Activated CD8-positive, alpha-beta T cell treated with anti-CD3 and anti-CD28 coated beads, Interleukin-2, amount 10 ng/mL, durations not matched to agents 7 days and 5 days (primary cell): ENCODE data around the gene TMEM115. TPM values are rescaled to one million over a fixed set of nuclear protein-coding genes. Genes with fewer than 3 reads are reported as not detected.

Experiments
- ATAC-seq: fragments of 150-1000 bp; cut with Tn5 transposase; one replicate; pipeline ENCODE4 v1.10.0; 2021; ENCODE audit warnings: moderate library complexity
- CTCF ChIA-PET: fragments of 350-600 bp; sonication (Branson Sonifier 250); formaldehyde crosslinking; loops from one replicate; lab custom pipeline; 2021; ENCODE audit warnings: antibody characterized with exemption; lab: Charles Lee
- POLR2A ChIA-PET: fragments of 350-600 bp; sonication (Branson Sonifier 250); formaldehyde crosslinking; loops from one replicate; lab custom pipeline; 2021; ENCODE audit warnings: antibody characterized with exemption; lab: Charles Lee
- DNase-seq: peaks from one replicate; pipeline ENCODE4 v3.0.0-alpha.2; 2020
- H3K27ac Mint-ChIP-seq: one replicate; pipeline ENCODE4 v1.8.0; 2021; ENCODE audit warnings: mild to moderate bottlenecking, mixed read lengths
- H3K27me3 Mint-ChIP-seq: one replicate; pipeline ENCODE4 v1.8.0; 2021; ENCODE audit warnings: low read depth, mixed read lengths
- H3K36me3 Mint-ChIP-seq: one replicate; pipeline ENCODE4 v1.8.0; 2021; ENCODE audit warnings: low read depth, mixed read lengths
- H3K4me1 Mint-ChIP-seq: one replicate; pipeline ENCODE4 v1.8.0; 2021; ENCODE audit warnings: low read depth, mixed read lengths
- H3K4me3 Mint-ChIP-seq: one replicate; pipeline ENCODE4 v1.8.0; 2021; ENCODE audit warnings: mild to moderate bottlenecking, mixed read lengths
- H3K9me3 Mint-ChIP-seq: one replicate; pipeline ENCODE4 v1.8.0; 2022; ENCODE audit warnings: mixed read lengths; ENCODE audit not compliant: insufficient read depth
- total RNA-seq, 2 experiments: library from RNA; stranded (reverse); gene quantifications; one replicate each; pipeline ENCODE4 v1.2.3, GENCODE V29; 2021

Gene TMEM115
- total RNA-seq, 2 experiments from 2014 or later = 18.0 to 18.9 TPM

GRCh38 chr3:50389414-50389767 is 30.1 kb upstream of the TMEM115 start:
- Mint-ChIP-seq H3K9me3 (no peaks in the 10 kb centered on the region), H3K27ac (no peak overlapping the region), H3K4me3 (no peak overlapping the region), H3K27me3 (no peaks in the 10 kb centered on the region), H3K4me1 (peaks cover 13% of the 10 kb centered on the region), H3K36me3 (no peaks in the 10 kb centered on the region)
- DNase-seq = no peak
- ATAC-seq = no peak
- CTCF ChIA-PET = no interaction called here
- POLR2A ChIA-PET = no interaction called here

DNA sequence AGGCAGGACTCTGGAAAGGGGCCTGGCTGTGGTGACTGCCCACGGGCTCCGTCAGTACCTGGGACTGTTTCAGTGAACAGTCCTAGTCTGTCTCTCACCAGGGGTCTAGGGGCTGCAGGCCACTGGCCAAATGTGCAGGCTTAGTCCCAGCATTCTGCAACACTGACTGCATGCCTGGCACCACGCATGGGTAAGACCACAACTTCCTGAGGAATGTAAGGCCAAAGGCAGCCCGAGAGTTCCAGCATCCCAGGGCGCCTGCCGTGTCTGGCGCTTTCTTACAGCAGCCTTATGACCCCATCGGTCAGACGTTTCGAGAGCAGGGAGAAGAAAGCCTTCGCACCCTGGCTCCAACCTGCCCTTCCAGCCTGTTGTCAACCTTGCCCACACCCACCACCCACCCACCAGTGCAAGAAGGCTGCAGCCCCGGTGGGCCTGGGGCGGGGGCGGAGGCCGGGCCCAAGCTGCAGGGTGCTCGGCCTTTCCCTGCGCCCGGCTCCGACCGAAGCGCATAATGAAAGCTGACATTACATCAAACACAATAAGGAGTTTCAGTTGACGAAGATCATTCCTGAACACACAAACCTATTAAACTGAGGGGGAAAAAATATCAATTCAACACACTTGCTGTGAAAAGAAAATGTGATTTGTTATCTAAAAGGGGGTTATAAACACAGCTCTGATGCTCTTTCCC is 29.5 kb upstream of the TMEM115 start:
- Mint-ChIP-seq H3K36me3 (no peaks in the 10 kb centered on the region), H3K9me3 (no peaks in the 10 kb centered on the region), H3K27me3 (no peaks in the 10 kb centered on the region), H3K4me3 (no peak overlapping the region), H3K27ac (no peak overlapping the region), H3K4me1 (peaks cover 13% of the 10 kb centered on the region)
- DNase-seq (no peak), ATAC-seq (no peak)
- ChIA-PET CTCF (no interaction called here), POLR2A (no interaction called here)

DNA sequence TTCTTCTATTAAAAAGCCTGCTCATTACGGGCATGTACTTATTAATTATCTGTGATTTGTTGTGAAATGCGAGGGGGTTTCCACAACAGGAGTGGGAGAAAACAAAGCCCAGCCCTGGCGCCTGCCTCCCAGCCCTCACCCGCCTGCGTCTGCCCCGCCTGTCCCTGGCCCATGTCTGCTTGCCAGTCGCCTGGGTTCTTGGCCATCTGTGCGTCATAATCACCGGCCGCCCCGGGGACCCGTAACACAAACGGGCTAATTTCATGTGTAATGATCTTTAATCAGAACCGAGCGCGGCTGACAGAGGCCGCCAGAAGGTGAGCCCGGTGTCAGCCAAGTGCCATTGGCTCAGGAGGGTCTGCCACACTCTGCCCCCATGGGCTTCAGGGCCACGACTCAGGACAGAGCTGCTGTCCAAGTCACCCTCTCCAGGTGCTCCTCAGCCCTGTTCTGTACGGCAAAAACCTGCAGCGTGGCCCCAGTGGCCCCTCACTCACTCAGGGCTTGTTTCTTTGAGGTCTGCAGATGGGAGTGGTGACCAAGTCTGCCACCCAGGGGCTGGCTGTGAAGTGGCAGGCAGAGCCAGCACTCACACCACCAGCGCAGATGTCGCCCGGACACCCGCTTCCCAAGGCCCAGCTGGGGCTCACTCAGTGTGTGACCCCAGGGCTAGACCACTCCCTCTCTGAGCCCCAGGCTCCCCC is 28.8 kb upstream of the TMEM115 start:
- ATAC-seq (no peak), DNase-seq (no peak)
- Mint-ChIP-seq H3K27ac (no peak overlapping the region), H3K36me3 (no peaks in the 10 kb centered on the region), H3K4me1 (peaks cover 13% of the 10 kb centered on the region), H3K4me3 (no peak overlapping the region), H3K27me3 (no peaks in the 10 kb centered on the region), H3K9me3 (no peaks in the 10 kb centered on the region)
- ChIA-PET POLR2A (no interaction called here), CTCF (no interaction called here)

GRCh38 chr3:50385754-50386153 is 26.4 kb upstream of the TMEM115 start:
- Mint-ChIP-seq H3K4me3 (no peak overlapping the region), H3K4me1 (no peaks in the 10 kb centered on the region), H3K9me3 (no peaks in the 10 kb centered on the region), H3K27me3 (no peaks in the 10 kb centered on the region), H3K27ac (no peak overlapping the region), H3K36me3 (no peaks in the 10 kb centered on the region)
- no peak for DNase-seq
- ChIA-PET POLR2A (no interaction called here), CTCF (no interaction called here)
- ATAC-seq = no peak

- Mint-ChIP-seq H3K4me1 (no peaks in the 10 kb centered on the region), H3K9me3 (no peaks in the 10 kb centered on the region), H3K4me3 (no peak overlapping the region), H3K27me3 (no peaks in the 10 kb centered on the region), H3K36me3 (no peaks in the 10 kb centered on the region), H3K27ac (no peak overlapping the region)
- DNase-seq = no peak
- CTCF ChIA-PET = interaction anchor here (0.7 to 1.0 kb wide), 2 partner anchors 31 to 159 kb away, joined by 3 to 4 read pairs; no protein-coding TSS in a partner anchor
- POLR2A ChIA-PET = no interaction called here
- ATAC-seq = no peak
Measured at GRCh38 chr3:50383750-50384149, 24.4 kb upstream of the TMEM115 start.

GRCh38 chr3:50382722-50383121 is 23.4 kb upstream of the TMEM115 start:
- Mint-ChIP-seq H3K4me3 (no peak overlapping the region), H3K27ac (no peak overlapping the region), H3K36me3 (no peaks in the 10 kb centered on the region), H3K9me3 (no peaks in the 10 kb centered on the region), H3K4me1 (no peaks in the 10 kb centered on the region), H3K27me3 (no peaks in the 10 kb centered on the region)
- ChIA-PET POLR2A (no interaction called here), CTCF (interaction anchor here (1.0 kb wide), 1 partner anchor 160 kb away, joined by 4 read pairs; no protein-coding TSS in a partner anchor)
- ATAC-seq (no peak), DNase-seq (no peak)

GRCh38 chr3:50381383-50381782 is 22.1 kb upstream of the TMEM115 start:
- H3K36me3 Mint-ChIP-seq = no peaks in the 10 kb centered on the region
- H3K4me1 Mint-ChIP-seq = no peaks in the 10 kb centered on the region
- no peaks in the 10 kb centered on the region for H3K9me3 Mint-ChIP-seq
- POLR2A ChIA-PET = no interaction called here
- no peak for ATAC-seq
- H3K4me3 Mint-ChIP-seq = no peak overlapping the region
- H3K27ac Mint-ChIP-seq = no peak overlapping the region
- no peaks in the 10 kb centered on the region for H3K27me3 Mint-ChIP-seq
- CTCF ChIA-PET = no interaction called here
- no peak for DNase-seq

DNA sequence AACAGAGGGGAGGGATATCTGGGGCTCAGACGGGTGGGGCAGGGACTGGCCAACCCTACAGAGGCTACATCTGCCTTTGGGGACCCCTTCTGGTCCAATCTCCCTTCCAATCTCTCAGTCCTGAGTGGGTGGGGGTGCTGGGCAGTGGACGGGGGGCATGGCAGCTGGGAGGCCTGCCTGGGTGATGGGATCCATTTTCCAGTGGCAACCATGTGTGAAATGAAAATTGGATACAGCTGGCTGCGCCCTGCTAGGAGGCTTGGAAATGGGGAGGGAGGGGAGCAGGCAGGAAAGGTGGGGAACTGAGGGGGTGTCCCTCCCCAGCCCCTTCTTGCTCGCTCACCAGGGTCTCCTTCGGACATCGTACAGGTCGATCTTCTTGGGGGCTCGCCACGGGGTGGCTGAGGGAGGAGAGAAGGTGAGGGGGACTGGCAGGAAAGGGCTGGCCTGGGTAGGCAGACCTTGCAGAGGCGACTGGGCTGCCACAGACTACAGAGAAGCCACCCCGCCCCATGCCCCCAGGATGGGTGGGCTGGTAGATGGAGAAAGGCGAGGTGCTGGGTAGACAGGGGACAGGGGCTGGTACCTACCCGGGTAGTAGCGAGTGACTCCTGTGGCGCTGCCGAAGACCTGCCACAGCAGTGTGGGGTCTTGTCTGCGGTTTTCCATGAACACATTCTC is 21.2 kb upstream of the TMEM115 start:
- Mint-ChIP-seq H3K27ac (no peak overlapping the region), H3K4me3 (no peak overlapping the region), H3K27me3 (no peaks in the 10 kb centered on the region), H3K9me3 (no peaks in the 10 kb centered on the region), H3K36me3 (no peaks in the 10 kb centered on the region), H3K4me1 (no peaks in the 10 kb centered on the region)
- ATAC-seq = no peak
- ChIA-PET POLR2A (interaction anchor here (0.7 kb wide), 1 partner anchor 8 kb away, joined by 4 read pairs; no protein-coding TSS in a partner anchor), CTCF (no interaction called here)
- DNase-seq = no peak

DNA sequence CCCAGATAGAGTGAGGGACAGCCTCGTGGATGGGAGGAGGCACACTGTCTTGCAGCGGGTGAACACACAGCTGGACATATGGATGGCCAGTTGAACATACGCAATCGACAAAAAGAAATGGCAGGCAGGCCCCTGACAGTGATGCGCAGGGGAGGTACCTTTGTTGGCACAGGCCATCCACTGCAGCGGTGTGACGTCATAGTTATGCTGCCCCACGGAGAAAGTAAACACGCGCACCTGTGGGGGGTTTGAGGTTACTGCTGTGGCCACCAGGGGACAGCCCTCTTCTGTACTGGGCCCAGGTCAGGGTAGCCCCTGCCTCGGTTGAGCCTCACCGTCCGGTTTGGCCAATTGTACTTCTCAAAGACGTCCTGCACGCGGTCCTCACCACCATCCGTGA is 19.4 kb upstream of the TMEM115 start:
- H3K27me3 Mint-ChIP-seq = no peaks in the 10 kb centered on the region
- H3K4me1 Mint-ChIP-seq = no peaks in the 10 kb centered on the region
- H3K9me3 Mint-ChIP-seq = no peaks in the 10 kb centered on the region
- DNase-seq (no peak), ATAC-seq (no peak)
- POLR2A ChIA-PET = no interaction called here
- H3K36me3 Mint-ChIP-seq = no peaks in the 10 kb centered on the region
- CTCF ChIA-PET = no interaction called here
- H3K4me3 Mint-ChIP-seq = no peak overlapping the region
- no peak overlapping the region for H3K27ac Mint-ChIP-seq

DNA sequence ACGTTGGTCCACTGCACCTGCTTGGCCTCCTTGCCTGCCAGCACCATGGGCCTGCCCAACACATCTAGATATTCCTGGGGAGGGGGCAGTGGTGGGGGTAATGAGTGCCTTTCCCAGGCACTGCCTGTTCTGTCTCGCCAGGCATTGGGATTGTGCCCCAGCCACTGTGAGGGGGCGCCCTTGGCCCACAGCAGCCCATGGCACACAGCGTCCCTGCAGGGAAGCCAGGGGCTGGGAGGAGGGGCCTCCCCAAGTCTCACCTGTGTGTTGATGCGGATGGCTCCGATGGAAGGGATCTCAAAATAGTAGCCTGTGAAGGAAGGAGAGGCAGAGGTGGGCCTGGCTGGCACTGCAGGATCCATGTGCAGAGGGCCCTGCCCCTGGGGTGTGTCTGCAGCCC is 18.7 kb upstream of the TMEM115 start:
- DNase-seq (no peak), ATAC-seq (no peak)
- Mint-ChIP-seq H3K4me3 (no peak overlapping the region), H3K4me1 (no peaks in the 10 kb centered on the region), H3K9me3 (no peaks in the 10 kb centered on the region), H3K27me3 (no peaks in the 10 kb centered on the region), H3K36me3 (no peaks in the 10 kb centered on the region), H3K27ac (no peak overlapping the region)
- ChIA-PET CTCF (no interaction called here), POLR2A (no interaction called here)

DNA sequence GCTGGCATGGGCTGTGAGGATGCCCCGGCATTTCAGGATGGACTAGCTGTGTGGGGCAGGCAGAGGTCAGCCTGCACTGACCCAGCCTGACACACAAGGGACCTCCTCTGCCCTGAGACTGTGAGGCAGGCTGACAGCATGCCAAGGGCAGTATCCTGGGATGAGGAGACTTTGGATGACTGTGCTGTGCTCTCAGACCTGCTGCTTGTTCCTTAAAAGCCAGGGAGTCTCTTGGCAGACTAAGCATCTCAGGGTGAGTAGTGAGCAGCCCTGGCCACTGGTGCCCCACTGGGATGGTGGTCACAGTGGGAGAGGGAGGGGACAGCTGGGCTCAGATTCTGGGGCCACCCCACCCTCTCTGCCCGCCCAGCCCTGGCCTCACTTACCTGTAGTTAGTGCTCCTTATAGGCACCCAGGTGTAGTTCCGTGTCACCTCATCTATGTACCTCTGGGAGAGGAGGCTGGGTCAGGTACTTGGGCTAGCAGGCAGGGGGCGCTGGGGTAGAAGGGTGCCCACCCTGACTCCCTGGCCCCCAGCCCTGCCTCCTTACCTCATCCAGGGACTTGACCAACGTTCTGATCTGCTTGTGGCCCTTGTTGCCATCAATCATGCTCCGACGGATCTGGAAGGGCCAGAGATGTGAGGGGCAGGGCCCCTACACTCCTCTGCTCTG is 16.1 kb upstream of the TMEM115 start:
- Mint-ChIP-seq H3K27ac (no peak overlapping the region), H3K9me3 (no peaks in the 10 kb centered on the region), H3K4me3 (no peak overlapping the region), H3K4me1 (no peaks in the 10 kb centered on the region), H3K27me3 (no peaks in the 10 kb centered on the region), H3K36me3 (no peaks in the 10 kb centered on the region)
- ChIA-PET CTCF (no interaction called here), POLR2A (interaction anchor here (1.1 to 1.3 kb wide), 2 partner anchors 10 to 18 kb away, joined by 3 read pairs; no protein-coding TSS in a partner anchor)
- no peak for DNase-seq
- peak; percentile 30 for ATAC-seq
